Retina (tissue), 1 donor: ENCODE data around the gene GIPC3.
"Not testable (repeated sequence)": the region's sequence is repeated elsewhere in the genome, so short reads cannot be mapped to it uniquely, and the experiment has no call there.

Experiments used
- DNase-seq: peaks from one replicate; pipeline ENCODE4 v3.0.0-alpha.2; 2016

The GIPC3 gene

DNA sequence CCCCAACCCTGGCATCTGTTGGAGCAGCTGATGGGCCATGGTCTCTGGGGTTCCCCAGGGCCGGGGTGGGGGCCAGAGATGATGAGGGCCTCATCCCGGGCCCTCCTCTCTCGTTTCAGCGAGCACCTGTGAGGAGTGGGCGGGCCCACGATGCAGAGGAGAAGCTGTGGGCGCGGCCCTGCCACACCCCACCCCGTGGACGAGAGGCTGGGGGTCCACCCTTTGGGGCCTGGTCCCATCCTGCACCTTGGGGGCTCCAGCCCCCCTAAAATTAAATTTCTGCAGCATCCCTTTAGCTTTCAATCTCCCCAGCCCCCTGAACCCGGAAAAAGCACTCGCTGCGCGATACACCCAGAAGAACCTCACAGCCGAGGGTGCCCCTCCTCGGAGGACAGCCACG, 6.9 kb upstream of the GIPC3 start:
- DNase-seq, result no peak

DNA sequence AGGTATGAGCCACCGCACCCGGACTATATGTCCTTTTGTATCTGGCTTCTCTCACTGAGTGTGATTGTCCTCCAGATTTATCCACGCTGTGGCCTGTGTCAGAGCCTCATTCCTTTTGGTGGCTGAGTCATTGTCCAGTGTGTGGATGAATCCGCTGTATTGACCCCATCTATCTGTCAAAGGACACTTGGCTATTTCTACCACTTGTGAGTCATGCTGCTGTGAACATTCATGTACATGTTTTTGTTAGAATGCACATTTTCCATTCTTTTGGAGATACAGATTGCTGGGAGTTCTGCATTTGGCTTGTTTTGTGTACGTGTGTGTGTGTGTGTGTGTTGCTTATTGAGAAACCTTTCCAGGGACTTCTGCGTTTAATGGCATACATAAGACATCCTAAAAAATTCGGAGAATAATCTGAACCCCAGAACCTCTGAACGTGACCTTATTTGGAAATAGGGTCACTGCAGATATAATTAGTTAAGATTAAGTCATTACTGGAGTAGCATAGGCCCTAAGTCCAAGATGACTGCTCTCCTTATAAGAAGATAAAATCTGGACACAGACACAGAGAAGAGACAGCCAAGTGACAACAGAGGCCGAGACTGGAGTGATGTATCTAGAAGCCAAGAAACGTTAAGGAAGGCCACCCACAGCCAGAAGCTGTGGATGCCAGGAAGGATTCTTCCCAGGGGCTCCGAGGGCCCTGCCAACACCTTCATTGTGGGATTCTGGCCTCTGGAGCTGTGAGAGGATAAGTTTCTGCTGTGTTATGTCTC, 4.9 kb upstream of the GIPC3 start:
- DNase-seq, result no peak

DNA sequence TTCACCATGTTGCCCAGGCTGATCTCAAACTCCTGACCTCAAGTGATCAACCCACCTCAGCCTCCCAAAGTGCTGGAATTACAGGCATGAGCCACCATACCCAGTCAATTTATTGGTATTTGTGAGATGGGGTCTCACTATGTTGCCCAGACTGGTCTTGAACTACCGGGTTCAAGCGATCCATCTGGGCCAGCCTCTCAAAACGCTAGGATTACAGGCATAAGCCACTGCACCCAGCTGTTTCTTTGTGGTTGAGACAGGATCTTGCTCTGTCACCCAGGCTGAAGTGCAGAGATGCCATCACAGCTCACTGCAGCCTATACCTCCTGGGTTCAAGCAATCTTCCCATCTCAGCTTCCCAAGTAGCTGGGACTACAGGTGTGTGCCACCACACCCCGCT, 3.5 kb upstream of the GIPC3 start:
- DNase-seq, result not testable (repeated sequence)

DNA sequence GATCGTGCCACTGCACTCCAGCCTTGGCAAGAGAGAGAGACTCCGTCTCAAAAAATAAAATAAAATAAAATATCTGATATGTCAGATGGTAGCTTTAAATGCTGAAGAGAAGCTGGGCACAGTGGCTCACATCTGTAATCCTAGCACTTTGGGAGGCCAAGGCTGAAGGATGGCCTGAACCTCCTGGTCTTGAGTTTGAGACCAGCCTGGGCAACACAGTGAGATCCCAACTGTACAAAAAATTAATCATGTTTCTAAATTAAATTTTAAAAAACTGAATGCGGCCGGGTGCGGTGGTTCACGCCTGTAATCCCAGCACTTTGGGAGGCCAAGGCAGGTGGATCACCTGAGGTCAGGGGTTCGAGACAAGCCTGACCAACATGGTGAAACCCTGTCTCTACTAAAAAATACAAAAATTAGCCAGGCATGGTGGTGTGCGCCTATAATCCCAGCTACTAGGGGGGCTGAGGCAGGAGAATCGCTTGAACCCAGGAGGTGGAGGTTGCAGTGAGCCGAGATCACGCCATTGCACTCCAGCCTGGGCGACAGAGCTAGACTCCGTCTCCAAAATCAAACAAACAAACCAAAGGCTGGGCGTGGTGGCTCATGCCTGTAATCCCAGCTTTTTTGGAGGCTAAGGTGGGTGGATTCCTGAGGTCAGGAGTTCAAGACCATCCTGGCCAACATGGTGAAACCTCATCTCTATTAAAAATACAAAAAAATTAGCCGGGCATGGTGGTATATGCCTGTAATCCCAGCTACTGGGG, 1.1 kb upstream of the GIPC3 start:
- not testable (repeated sequence) for DNase-seq

DNA sequence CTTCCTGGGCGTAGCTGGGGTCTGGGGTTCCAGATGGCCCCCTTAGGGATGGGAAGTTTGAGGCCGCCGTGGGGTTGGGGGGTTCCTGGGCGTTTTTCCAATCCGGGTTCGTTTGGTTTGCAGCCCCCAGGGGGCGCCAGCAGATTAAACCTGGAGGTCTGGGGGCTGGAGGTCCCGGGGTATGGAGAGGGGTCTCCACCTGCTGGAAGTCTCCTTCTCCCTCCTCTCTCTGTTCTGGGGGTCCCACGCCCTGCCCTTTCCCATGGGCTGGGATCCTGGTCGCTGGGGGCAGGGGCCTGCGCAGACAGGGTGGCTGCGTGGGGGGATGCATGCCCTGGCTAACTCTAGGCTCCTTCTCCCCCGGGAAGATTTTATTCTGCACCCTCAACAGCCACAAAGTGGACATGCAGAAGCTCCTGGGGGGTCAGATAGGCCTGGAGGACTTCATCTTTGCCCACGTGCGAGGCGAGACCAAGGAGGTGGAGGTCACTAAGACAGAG, 899 bp downstream of the GIPC3 start:
- DNase-seq, result peak; percentile 37

DNA sequence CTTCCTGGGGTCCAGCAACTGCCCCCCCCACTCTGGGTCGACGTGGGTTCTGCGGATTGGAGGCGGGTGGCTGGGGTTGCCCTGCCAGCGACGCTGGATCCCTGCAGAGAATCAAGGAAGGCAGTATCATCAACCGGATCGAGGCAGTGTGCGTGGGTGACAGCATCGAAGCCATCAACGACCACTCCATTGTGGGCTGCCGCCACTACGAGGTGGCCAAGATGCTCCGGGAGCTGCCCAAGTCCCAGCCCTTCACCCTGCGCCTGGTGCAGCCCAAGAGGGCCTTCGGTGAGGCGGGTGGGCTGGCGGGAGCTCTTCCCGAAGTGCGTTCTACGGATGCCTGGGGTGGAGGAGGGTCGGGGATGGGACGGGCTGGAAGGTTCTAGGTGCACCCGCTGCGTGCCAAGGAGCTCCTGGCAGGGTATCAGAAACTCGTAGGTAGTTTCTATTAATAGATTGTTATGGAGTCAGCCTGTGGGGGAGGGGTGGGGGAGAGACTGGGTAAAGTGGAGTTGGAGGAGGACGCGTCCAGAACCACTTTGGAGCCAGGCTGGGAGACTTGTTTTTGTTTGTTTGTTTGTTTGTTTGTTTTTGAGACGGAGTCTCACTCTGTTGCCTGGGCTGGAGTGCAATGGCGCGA, 1.5 kb downstream of the GIPC3 start:
- no peak for DNase-seq

- DNase-seq, result no peak
These were observed 4.2 kb downstream of the GIPC3 start for GRCh38 chr19:3589439-3589838.

DNA sequence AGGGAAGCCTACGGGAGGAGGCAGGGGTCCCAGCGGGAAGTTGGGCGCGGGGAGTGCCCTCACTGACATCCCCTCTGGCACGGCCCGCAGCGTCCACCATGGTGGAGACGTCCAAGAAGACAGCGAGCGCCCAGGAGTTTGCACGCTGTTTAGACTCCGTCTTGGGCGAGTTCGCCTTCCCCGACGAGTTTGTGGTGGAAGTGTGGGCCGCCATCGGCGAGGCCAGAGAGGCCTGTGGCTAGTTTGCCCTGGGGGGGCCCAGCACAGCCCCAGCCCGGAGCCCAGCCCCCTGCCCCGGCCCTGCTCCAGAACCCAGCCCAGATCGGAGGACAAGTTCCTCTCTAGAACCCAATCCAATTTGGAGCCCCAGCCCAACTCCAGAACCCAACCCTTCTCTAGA, 4.7 kb downstream of the GIPC3 start:
- DNase-seq, result no peak

DNA sequence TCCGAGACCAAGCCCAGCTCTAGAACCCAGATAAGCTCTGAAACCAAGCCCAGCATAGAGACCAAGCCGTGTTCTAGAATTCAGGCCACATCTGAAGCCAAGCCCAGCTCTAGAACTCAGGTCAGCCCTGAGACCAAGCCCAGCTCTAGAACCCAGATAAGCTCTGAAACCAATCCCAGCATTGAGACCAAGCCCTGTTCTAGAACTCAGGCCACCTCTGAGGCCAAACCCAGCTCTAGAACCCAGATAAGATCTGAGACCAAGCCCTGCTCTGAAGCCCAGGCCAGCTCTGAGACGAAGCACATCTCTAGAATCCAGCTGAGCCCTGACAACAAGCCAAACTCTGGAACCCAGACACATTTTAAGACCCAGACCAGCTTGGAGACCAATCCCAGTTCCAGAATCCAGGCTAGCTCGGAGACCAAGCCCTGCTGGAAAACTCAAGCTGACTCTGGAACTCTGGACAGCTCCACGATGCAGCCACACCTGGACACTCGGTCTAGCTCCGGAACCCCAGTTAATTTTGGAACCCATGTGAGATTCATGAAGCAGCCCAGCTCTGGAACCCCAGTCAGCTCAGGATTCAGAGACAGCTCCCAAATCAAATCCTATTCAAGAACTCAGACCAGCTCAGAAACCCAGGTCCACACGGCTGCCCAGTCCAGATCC, 5.8 kb downstream of the GIPC3 start:
- DNase-seq, result no peak

- DNase-seq, result no peak
These were observed 6.8 kb downstream of the GIPC3 start for GRCh38 chr19:3591876-3592613.

- no peak for DNase-seq
These were observed 7.9 kb downstream of the GIPC3 start for GRCh38 chr19:3593156-3593555.

- no peak for DNase-seq
These were observed 10.3 kb downstream of the GIPC3 start for GRCh38 chr19:3595521-3596061.

DNA sequence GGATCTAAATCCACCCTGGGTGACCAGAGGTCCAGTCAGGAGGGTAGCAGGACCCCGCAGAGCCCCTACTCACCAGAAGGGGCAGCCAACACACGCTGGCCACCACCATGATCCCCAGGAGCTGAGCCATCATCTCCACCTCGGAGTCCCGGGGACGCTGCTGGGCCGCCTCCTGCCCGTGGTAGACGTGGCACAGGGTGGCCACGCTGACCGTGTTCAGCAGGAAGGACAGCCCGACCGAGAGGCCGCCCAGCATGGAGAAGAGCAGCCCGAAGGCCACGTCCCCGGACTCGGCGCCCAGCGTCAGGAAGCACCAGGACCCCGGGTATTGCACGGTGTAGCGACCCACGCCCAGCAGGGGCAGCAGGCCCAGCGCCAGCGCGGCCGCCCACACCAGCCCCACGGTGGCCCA, 14.5 kb downstream of the GIPC3 start:
- DNase-seq, result no peak

- DNase-seq, result no peak
These were observed 15.7 kb downstream of the GIPC3 start for GRCh38 chr19:3601021-3601420.

DNA sequence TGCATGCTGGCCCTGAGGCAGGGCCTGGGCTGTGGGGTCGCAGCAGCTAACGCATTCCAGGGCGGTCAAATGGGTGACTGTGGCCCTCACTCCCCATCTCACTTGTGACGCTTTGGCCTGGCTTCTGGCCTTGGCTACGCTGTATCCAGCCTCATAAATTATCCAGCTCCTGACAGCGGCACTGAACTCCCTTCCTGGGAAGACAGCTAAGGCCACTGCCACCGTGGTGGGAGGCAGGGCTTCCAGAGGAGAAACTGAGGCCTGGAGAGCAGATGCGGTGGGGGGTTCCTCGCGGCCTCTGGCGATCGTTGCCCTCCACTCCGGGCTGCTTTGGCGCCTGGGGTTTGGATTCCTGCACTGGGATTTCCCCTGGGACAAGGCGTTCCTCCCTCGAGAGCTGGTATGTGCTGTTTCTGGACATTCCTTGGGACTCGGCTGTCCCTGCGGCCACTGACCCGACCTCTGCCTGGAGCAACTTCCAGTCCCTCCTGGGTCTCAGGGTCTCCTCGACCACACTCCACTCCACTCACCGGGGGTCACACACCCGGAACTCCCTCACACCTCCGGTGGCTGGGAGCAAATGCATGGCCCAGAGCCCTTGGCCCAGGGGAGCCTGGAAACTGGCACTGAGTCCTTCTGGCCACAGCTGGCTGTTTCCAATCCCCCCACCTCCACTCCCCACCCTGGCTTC, 18.0 kb downstream of the GIPC3 start:
- DNase-seq, result no peak

- no peak for DNase-seq
These were observed 19.1 kb downstream of the GIPC3 start for GRCh38 chr19:3604227-3604986.

DNA sequence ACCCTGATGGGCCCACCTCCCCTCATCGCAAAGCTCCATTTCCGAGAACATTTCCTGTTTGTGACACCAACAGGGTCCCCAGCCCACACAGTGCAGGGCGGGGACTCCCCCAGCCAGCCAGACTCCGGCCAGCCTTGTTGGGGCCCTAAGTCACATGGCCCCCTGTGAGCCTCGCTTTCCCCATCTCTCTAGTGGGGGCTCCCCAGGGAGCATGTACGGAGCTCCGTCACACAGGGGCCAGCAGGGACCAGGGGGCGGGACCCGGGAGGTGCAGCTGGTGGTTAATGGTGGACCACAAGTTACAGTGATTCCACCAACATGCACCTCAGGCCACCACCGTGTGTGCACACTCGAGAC, 19.7 kb downstream of the GIPC3 start:
- DNase-seq, result no peak

GRCh38 chr19:3605361-3605760, 20.1 kb downstream of the GIPC3 start:
- no peak for DNase-seq

- DNase-seq, result no peak
These were observed 20.5 kb downstream of the GIPC3 start for GRCh38 chr19:3605770-3606169.

DNA sequence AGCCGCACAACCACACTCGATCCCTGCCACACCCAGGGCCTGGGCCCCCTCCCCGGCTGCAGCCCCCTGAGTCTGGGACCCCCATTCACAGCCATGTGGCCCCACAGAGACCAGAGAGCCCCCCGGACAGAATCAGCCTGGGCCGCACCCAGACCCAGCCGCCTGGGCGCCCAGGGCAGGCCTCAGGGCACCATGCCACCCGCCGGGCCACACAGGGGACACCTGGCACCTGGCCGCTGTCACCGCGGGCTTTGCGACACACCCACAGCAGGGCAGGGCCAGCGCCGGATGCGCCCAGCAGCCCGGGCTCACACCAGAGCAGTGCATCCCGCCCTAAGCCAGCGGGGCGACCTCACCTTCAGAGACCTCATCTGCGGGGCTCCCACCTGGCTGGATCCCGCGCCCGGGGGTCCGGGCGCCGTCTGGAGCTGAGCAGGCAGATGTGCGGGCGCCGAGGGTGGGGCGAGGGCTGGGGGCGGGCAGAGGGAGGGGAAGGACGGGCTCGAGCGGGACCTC, 21.0 kb downstream of the GIPC3 start:
- no peak for DNase-seq
